H1 (cell line): ENCODE measurements around the gene SEMG2. TPM values are rescaled to one million over a fixed set of nuclear protein-coding genes. Genes with fewer than 3 reads are reported as not detected.

Experiments used
- CTCF ChIA-PET: fragments of 300-600 bp; sonication (Branson Sonifier 250); formaldehyde crosslinking; loops from one replicate; lab custom pipeline; 2021; ENCODE audit not compliant: partially characterized antibody; lab: Charles Lee
- POLR2A ChIA-PET: fragments of 300-600 bp; sonication (Branson Sonifier 250); formaldehyde crosslinking; loops from one replicate; lab custom pipeline; 2021; ENCODE audit warnings: inconsistent platforms; ENCODE audit not compliant: partially characterized antibody; lab: Charles Lee
- DNase-seq, 2 experiments: peaks; one replicate each; pipeline versions ENCODE4 v3.0.0 to v3.0.0-alpha.2; 2010 to 2022; ENCODE audit warnings: low spot score in 2 of 2, low read depth in 1 of 2, mixed read lengths in 1 of 2
- FAIRE-seq: peaks from 2 replicates; lab custom pipeline; 2011; peaks lifted over from hg19 to GRCh38; lab: Jason Lieb, UNC
- H2AFZ ChIP-seq: 2 replicates; pipeline ENCODE4 v1.8.1; 2012; ENCODE audit warnings: low read length, inconsistent platforms
- H2AK5ac ChIP-seq: 2 replicates; pipeline ENCODE4 v1.6.1; 2013; ENCODE audit warnings: low read depth, low read length
- H2BK120ac ChIP-seq: replicated peaks from 2 replicates; pipeline ENCODE3; 2013; ENCODE audit warnings: low read depth, low read length, inconsistent platforms
- H2BK12ac ChIP-seq: 2 replicates; pipeline ENCODE4 v1.6.1; 2013; ENCODE audit warnings: low read depth, low read length
- H2BK15ac ChIP-seq: 2 replicates; pipeline ENCODE4 v1.6.1; 2013; ENCODE audit warnings: low read length
- H2BK20ac ChIP-seq: 2 replicates; pipeline ENCODE4 v1.6.1; 2013; ENCODE audit warnings: low read length
- H2BK5ac ChIP-seq: 2 replicates; pipeline ENCODE4 v1.6.1; 2013; ENCODE audit warnings: low read depth, low read length
- H3K14ac ChIP-seq: 2 replicates; pipeline ENCODE4 v1.6.1; 2013; ENCODE audit warnings: inconsistent platforms; ENCODE audit not compliant: insufficient read length
- H3K18ac ChIP-seq: 2 replicates; pipeline ENCODE4 v1.6.1; 2013; ENCODE audit warnings: low read length; ENCODE audit errors: extremely low read depth
- H3K23ac ChIP-seq: 2 replicates; pipeline ENCODE4 v1.6.1; 2013; ENCODE audit warnings: inconsistent platforms; ENCODE audit not compliant: insufficient read length
- H3K23me2 ChIP-seq: 2 replicates; pipeline ENCODE4 v1.6.1; 2013; ENCODE audit warnings: low read depth, low read length
- H3K27ac ChIP-seq: 2 replicates; pipeline ENCODE4 v1.6.1; 2011; ENCODE audit warnings: low read depth, low read length, inconsistent platforms
- H3K27me3 ChIP-seq, 4 experiments: replicated peaks in 1 of 4; 1 replicate in 1 of 4; 2 replicates in 3 of 4; pipeline versions ENCODE4 v1.6.1 to v1.8.1; 2011 to 2013; ENCODE audit warnings: low read length in 3 of 4, mild to moderate bottlenecking in 3 of 4, inconsistent platforms in 2 of 4, mixed read lengths in 2 of 4, moderate library complexity in 1 of 4; ENCODE audit not compliant: control insufficient read depth in 3 of 4, insufficient read depth in 3 of 4; ENCODE audit errors: extremely low read depth in 1 of 4
- H3K36me3 ChIP-seq, 4 experiments: 2 replicates each; pipeline versions ENCODE4 v1.6.1 to v1.8.1; 2011 to 2013; ENCODE audit warnings: mild to moderate bottlenecking in 4 of 4, low read length in 3 of 4, moderate library complexity in 2 of 4, control low read depth in 1 of 4, inconsistent platforms in 1 of 4; ENCODE audit not compliant: insufficient read depth in 4 of 4, control insufficient read depth in 2 of 4
- H3K4ac ChIP-seq: replicated peaks from 2 replicates; pipeline ENCODE3; 2013; ENCODE audit warnings: low read length, low read depth, mixed read lengths, inconsistent platforms; ENCODE audit not compliant: insufficient read length
- H3K4me1 ChIP-seq, 4 experiments: replicated peaks in 1 of 4; 1 replicate in 1 of 4; 2 replicates in 3 of 4; pipeline versions ENCODE4 v1.6.1 to v1.8.1; 2011 to 2013; ENCODE audit warnings: low read length in 3 of 4, inconsistent platforms in 2 of 4, mixed read lengths in 1 of 4; ENCODE audit not compliant: insufficient read depth in 4 of 4, control insufficient read depth in 3 of 4
- H3K4me2 ChIP-seq, 2 experiments: 2 replicates each; pipeline versions ENCODE4 v1.6.1 to v1.8.1; 2011 to 2013; ENCODE audit warnings: low read depth in 2 of 2, low read length in 2 of 2, control low read depth in 1 of 2, inconsistent platforms in 1 of 2, mild to moderate bottlenecking in 1 of 2; ENCODE audit not compliant: insufficient read depth in 1 of 2
- H3K4me3 ChIP-seq, 4 experiments: fragments of 200-600, 300-600 bp in 1 of 4; sonication (generic), shearing (Covaris generic), sonication (Bioruptor Twin) in 1 of 4; 2 replicates each; pipeline versions ENCODE4 v1.5.1 to v1.8.1; 2011 to 2016; ENCODE audit warnings: low read length in 4 of 4, low read depth in 3 of 4, control low read depth in 2 of 4, inconsistent platforms in 2 of 4, mild to moderate bottlenecking in 2 of 4, mixed read lengths in 1 of 4, moderate library complexity in 1 of 4; ENCODE audit not compliant: insufficient read depth in 2 of 4; ENCODE audit errors: extremely low read depth in 1 of 4
- H3K56ac ChIP-seq: replicated peaks from 2 replicates; pipeline ENCODE3; 2013; ENCODE audit warnings: low read depth, mild to moderate bottlenecking, mixed read lengths, low read length, inconsistent platforms; ENCODE audit not compliant: insufficient read length
- H3K79me1 ChIP-seq: 2 replicates; pipeline ENCODE4 v1.6.1; 2013; ENCODE audit warnings: low read depth, low read length, control low read depth
- H3K79me2 ChIP-seq, 2 experiments: 2 replicates each; pipeline versions ENCODE4 v1.6.1 to v1.8.1; 2012 to 2013; ENCODE audit warnings: low read length in 2 of 2, mild to moderate bottlenecking in 2 of 2, inconsistent platforms in 1 of 2; ENCODE audit not compliant: insufficient read depth in 2 of 2, control insufficient read depth in 1 of 2
- H3K9ac ChIP-seq, 4 experiments: replicated peaks in 1 of 4; 1 replicate in 1 of 4; 2 replicates in 3 of 4; pipeline versions ENCODE4 v1.6.1 to v1.8.1; 2011 to 2013; ENCODE audit warnings: low read depth in 3 of 4, low read length in 3 of 4, control low read depth in 2 of 4, mild to moderate bottlenecking in 2 of 4, moderate library complexity in 2 of 4, inconsistent platforms in 1 of 4; ENCODE audit errors: extremely low read depth in 1 of 4
- H3K9me3 ChIP-seq, 2 experiments: 2 replicates each; pipeline versions ENCODE4 v1.6.1 to v1.8.1; 2012 to 2013; ENCODE audit warnings: mild to moderate bottlenecking in 2 of 2, moderate library complexity in 2 of 2, control low read depth in 1 of 2, inconsistent platforms in 1 of 2, low read depth in 1 of 2, low read length in 1 of 2, mixed read lengths in 1 of 2; ENCODE audit not compliant: insufficient read depth in 2 of 2
- H4K20me1 ChIP-seq, 2 experiments: replicated peaks in 1 of 2; 2 replicates each; pipeline versions ENCODE3 to v1.8.1; 2011 to 2013; ENCODE audit warnings: inconsistent platforms in 2 of 2, low read length in 2 of 2, mild to moderate bottlenecking in 1 of 2; ENCODE audit not compliant: insufficient read depth in 2 of 2, control insufficient read depth in 1 of 2
- H4K5ac ChIP-seq: 2 replicates; pipeline ENCODE4 v1.6.1; 2013; ENCODE audit warnings: low read length, low read depth, mixed read lengths, inconsistent platforms; ENCODE audit not compliant: insufficient read length
- H4K8ac ChIP-seq: 2 replicates; pipeline ENCODE4 v1.8.0; 2013; ENCODE audit warnings: mild to moderate bottlenecking, moderate library complexity, low read length, inconsistent platforms; ENCODE audit not compliant: insufficient read depth; ENCODE audit errors: extremely low read depth
- H4K91ac ChIP-seq: replicated peaks from 2 replicates; pipeline ENCODE3; 2013; ENCODE audit warnings: low read length, mixed read lengths, inconsistent platforms; ENCODE audit not compliant: insufficient read length
- JUND ChIP-seq: IDR thresholded peaks from 2 replicates; pipeline ENCODE4 v1.6.1; 2011; ENCODE audit warnings: mild to moderate bottlenecking, improper control_type of control experiment, low read length
- KDM1A ChIP-seq: fragments of 200-600, 300-600 bp; sonication (generic); IDR thresholded peaks from 2 replicates; pipeline ENCODE4 v1.7.1; 2016; ENCODE audit warnings: mild to moderate bottlenecking, low read length, borderline replicate concordance
- NANOG ChIP-seq: IDR thresholded peaks from 2 replicates; pipeline ENCODE4 v1.6.1; 2011; ENCODE audit warnings: low read length, low read depth, mild to moderate bottlenecking, inconsistent platforms; ENCODE audit not compliant: insufficient read depth, poor library complexity, severe bottlenecking
- PHF8 ChIP-seq: fragments of 200-600 bp; sonication (generic); conservative IDR thresholded peaks from 2 replicates; pipeline ENCODE4 v1.7.1; 2012; ENCODE audit warnings: low read depth, mild to moderate bottlenecking, inconsistent platforms, low read length, moderate library complexity
- SIX5 ChIP-seq: IDR thresholded peaks from 2 replicates; pipeline ENCODE4 v1.6.1; 2011; ENCODE audit warnings: mild to moderate bottlenecking, low read depth, low read length
- SRF ChIP-seq: IDR thresholded peaks from 2 replicates; pipeline ENCODE4 v1.6.1; 2011; ENCODE audit warnings: mild to moderate bottlenecking, low read depth, low read length, moderate library complexity
- YY1 ChIP-seq: IDR thresholded peaks from 2 replicates; pipeline ENCODE4 v1.6.1; 2011; ENCODE audit warnings: low read depth, mild to moderate bottlenecking, low read length
- WGBS, 2 experiments: shearing (Covaris generic) in 1 of 2; methylation state at CpG; one replicate each; pipeline versions ENCODE4 v1.1.6 to v1.1.7; 2013 to 2015; ENCODE audit warnings: low lambda C conversion rate in 2 of 2, mixed read lengths in 2 of 2, inconsistent platforms in 1 of 2, low coverage in 1 of 2, missing lambda C conversion rate in 1 of 2; ENCODE audit not compliant: insufficient replicate concordance in 2 of 2, insufficient coverage in 1 of 2, insufficient read length in 1 of 2; ENCODE audit errors: extremely low coverage in 1 of 2, missing lambda C conversion rate in 1 of 2; 5-methylcytosine and 5-hydroxymethylcytosine counted together
- polyA plus RNA-seq, 7 experiments: library from polyadenylated mRNA; depleted of rRNA in 3 of 7; stranded (reverse) in 5 of 7; unstranded in 2 of 7; fragments of >200 nt in 5 of 7; fragments of 200-250 nt in 2 of 7; gene quantifications; 1 replicate in 5 of 7; 2 replicates in 1 of 7; 4 replicates in 1 of 7; pipeline versions ENCODE4 v1.2.1 to v1.2.3, GENCODE V29; 2011 to 2013; ENCODE audit warnings: missing spikeins in 2 of 7, mixed read lengths in 2 of 7
- total RNA-seq: library from RNA; stranded (reverse); fragmentation: NEBNext Ultra II Directional; extraction: Animal tissue kit (Norgen Biotek cat#: 25700); gene quantifications from 2 replicates; pipeline ENCODE4 v1.2.1, GENCODE V29; 2021
- TF ChIP-seq, protein P1 (sequence below): IDR thresholded peaks from 2 replicates; pipeline ENCODE4 v1.6.1; 2012; ENCODE audit warnings: inconsistent platforms

The SEMG2 gene
- total and polyA plus RNA-seq, 2 of the 8 experiments (the other 6 are each of a cell fraction or from before 2014, with no cell fraction given) = not detected

DNA sequence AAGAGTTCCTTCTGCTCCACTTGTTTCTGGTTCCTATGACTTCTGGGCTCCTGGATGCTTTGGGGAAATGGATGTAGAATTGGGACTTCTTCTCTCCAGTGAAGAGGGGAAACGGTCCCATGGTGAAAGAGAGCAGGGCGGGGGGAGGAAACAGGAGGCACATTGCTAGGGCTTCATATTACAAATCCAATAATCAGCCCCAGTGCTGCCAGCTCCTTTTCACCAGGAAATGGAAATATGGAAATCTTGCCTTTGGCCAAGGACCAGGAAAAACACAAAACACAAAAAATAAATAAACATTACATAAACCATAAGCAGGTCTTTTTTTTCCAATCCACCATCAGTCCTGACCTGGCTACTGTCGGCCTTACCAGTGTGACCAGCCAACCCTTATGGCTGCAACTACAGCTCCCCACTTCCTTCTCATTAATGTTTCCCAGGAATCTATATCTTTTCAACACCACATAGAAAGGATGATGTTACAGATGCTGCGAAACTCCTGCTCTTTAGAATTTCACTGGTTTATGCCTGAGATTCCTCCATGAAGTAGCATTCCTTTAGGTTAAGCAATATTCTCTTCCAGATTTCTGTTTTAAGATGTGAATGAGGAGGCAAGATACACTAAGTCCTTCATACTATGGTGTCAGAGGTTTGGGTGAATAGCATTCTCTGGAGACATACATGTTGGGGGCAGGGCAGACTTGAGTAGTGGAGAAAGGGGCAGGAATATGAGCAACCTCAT is 44.5 kb upstream of the SEMG2 start:
- no peak overlapping the region for H3K27ac ChIP-seq
- no peaks in the 10 kb centered on the region for H3K23me2 ChIP-seq
- H3K4ac ChIP-seq = no peak overlapping the region
- no peak overlapping the region for H3K14ac ChIP-seq
- POLR2A ChIA-PET = no interaction called here
- no peaks in the 10 kb centered on the region for H3K9me3 ChIP-seq
- H3K4me1 ChIP-seq = no peaks in the 10 kb centered on the region
- WGBS, 2 experiments = 79% methylated on average over 4 of the region's 4 CpGs; no CpG with 5 or more reads in 1 of the 2 experiments
- no peak overlapping the region for H2AFZ ChIP-seq
- no peak overlapping the region for H4K91ac ChIP-seq
- no peak for TF ChIP-seq KDM1A
- TF ChIP-seq YY1 = no peak
- TF ChIP-seq PHF8 = no peak
- no peak for TF ChIP-seq SRF
- TF ChIP-seq SIX5 = no peak
- no peak for TF ChIP-seq NANOG
- TF ChIP-seq JUND = no peak
- TF ChIP-seq, protein P1, sequence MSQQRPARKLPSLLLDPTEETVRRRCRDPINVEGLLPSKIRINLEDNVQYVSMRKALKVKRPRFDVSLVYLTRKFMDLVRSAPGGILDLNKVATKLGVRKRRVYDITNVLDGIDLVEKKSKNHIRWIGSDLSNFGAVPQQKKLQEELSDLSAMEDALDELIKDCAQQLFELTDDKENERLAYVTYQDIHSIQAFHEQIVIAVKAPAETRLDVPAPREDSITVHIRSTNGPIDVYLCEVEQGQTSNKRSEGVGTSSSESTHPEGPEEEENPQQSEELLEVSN = no peak
- H2BK5ac ChIP-seq = no peak overlapping the region
- H3K18ac ChIP-seq = no peak overlapping the region
- H3K23ac ChIP-seq = no peak overlapping the region
- no peaks in the 10 kb centered on the region for H4K20me1 ChIP-seq
- no peak overlapping the region for H3K9ac ChIP-seq
- H2BK12ac ChIP-seq = no peak overlapping the region
- FAIRE-seq (no peak), DNase-seq (no peak)
- H2AK5ac ChIP-seq = no peak overlapping the region
- no peak overlapping the region for H3K4me3 ChIP-seq
- no peaks in the 10 kb centered on the region for H3K27me3 ChIP-seq
- no peaks in the 10 kb centered on the region for H3K79me2 ChIP-seq
- no peak overlapping the region for H2BK15ac ChIP-seq
- H3K4me2 ChIP-seq = no peak overlapping the region
- no peak overlapping the region for H2BK120ac ChIP-seq
- H3K36me3 ChIP-seq = no peaks in the 10 kb centered on the region
- no peak overlapping the region for H3K56ac ChIP-seq
- CTCF ChIA-PET = interaction anchor here (1.0 to 2.4 kb wide), 4 partner anchors 11 to 114 kb away, joined by 3 to 7 read pairs (median 3); partner anchors contain the start of gene SEMG1
- H2BK20ac ChIP-seq = no peak overlapping the region
- no peak overlapping the region for H4K5ac ChIP-seq
- no peaks in the 10 kb centered on the region for H3K79me1 ChIP-seq
- H4K8ac ChIP-seq = no peak overlapping the region
